ENCODE data around the gene WDR1.
A peak's percentile ranks its signal among the peaks of the same experiment; 100 is the strongest.

WDR1 gene

DNA sequence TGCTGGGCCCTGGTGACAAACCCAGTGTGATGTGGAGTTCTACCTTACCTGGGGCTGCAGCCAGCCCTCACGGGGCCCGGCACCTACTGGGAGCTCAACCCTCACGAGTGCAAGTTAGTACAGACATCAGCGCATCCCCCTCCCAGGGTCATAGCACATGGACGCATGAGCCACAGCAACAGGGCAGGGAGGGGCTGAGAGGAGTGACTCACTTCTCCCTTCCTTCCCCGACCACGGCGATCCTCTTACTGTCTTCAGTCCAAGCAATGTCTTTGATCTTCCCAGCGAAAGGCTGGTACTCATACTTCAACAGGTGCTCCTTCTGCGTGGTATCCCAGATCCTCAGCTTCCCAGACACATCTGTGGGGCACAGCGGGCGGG is 17.8 kb downstream of the WDR1 start:
- no peak for DNase-seq (ENCODE audit: low read depth in 2 of 2)

DNA sequence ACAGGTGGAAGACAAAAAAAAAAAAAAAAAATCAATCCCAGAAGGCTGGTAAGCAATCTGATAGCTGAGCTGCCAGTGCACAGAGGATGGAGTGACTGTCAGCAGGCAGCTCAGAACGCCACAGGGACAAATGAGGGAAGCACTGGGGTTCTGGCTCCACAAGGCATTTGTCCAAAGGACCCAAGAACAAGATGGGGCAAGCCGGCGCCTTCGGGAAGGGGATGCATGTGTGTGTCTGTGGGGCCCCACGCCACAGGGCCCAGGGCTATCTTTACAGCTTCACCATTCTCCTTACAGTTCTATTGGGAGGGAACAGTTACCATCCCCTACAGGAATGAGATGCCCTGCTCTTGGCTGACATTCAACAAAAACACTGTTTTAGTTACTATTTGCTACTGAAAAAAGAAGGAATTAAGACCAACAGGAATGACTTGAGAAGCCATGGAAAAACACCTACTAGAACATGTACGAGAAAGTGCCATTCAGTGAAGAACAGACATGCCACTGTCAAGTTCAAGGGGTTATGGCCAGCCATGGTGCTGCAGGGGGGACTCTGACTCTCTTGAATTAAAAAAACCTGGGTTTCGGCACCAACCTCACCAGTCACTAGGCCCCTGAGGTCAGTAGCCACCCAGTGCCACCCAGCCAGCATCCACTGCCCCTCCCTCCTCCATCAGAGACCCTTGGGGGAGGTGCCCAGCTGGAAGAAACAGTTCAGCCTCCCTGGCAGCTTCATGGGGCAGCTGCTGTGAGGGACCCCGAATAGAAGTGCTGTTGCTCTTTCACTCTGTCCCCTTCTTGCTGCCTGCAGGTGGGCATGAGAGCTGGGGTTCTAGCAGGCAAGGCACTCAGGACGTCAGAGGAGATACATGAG is 18.5 kb downstream of the WDR1 start:
- no peak for DNase-seq (ENCODE audit: low read depth in 2 of 2)

DNA sequence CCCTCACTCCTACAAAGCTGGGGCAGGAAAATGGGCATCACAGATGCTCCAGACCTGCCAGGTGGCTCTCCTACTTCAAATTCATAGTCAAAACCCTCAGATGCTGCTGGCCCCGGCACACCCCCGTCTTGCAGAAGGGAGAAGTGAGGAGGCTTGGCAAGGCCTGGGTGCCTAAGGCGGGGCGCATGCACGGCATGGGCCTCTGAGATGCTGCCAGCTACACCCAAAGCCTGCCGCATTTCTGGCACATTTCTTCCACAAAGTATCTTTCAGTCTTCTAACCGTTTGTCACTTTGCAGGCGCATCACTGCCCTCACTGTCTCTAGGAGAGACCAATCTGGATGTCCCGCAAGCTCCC is 19.6 kb downstream of the WDR1 start:
- no peak for DNase-seq (ENCODE audit: low read depth in 2 of 2)

DNA sequence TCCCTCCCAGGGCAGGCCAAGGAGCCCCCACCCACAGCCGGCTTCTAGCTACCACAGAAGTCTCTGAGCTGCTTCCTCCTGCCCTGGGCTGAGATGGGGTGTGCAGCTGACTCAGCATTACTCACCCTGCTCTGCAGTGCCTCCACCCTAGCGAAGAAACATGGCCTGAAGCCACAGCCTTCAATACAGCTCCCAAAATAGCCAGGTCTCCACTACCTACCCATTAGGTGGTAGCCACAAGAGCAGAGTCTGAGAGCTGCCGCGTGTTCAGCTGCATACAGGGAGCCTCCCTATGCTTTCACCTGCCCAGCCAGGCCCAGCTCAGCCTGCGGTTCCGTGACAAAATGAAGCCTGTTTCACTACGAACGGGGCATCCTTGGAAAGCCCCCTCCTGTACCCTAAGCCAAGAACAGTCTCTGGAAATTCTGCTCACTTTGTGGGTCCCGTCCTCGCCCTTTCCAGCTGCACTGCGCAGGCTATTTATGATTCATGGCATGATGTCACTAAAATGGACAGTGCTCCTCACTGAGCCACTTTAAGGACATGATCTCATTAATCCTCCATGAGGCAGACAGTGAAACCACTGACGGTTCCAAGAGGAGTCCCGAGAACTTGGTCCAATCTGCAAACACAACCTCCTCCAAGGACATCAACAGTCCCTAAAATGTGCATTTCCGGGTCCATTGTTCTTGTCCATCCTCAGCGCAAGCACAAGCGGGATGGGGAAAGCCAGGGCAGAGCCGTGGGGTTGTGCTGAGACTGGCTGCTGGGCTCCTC is 20.2 kb downstream of the WDR1 start:
- DNase-seq (ENCODE audit: low read depth in 2 of 2) = peak; percentile 66 to 83

GRCh38 chr4:10095296-10095991 is 21.2 kb downstream of the WDR1 start:
- DNase-seq (ENCODE audit: low read depth in 2 of 2) = no peak

- DNase-seq (ENCODE audit: low read depth in 2 of 2) = no peak
Observed at GRCh38 chr4:10094841-10095240, 21.8 kb downstream of the WDR1 start.

GRCh38 chr4:10093801-10094552 is 22.6 kb downstream of the WDR1 start:
- no peak for DNase-seq (ENCODE audit: low read depth in 2 of 2)

- no peak for DNase-seq (ENCODE audit: low read depth in 2 of 2)
Observed at GRCh38 chr4:10093271-10093621, 23.4 kb downstream of the WDR1 start.

DNA sequence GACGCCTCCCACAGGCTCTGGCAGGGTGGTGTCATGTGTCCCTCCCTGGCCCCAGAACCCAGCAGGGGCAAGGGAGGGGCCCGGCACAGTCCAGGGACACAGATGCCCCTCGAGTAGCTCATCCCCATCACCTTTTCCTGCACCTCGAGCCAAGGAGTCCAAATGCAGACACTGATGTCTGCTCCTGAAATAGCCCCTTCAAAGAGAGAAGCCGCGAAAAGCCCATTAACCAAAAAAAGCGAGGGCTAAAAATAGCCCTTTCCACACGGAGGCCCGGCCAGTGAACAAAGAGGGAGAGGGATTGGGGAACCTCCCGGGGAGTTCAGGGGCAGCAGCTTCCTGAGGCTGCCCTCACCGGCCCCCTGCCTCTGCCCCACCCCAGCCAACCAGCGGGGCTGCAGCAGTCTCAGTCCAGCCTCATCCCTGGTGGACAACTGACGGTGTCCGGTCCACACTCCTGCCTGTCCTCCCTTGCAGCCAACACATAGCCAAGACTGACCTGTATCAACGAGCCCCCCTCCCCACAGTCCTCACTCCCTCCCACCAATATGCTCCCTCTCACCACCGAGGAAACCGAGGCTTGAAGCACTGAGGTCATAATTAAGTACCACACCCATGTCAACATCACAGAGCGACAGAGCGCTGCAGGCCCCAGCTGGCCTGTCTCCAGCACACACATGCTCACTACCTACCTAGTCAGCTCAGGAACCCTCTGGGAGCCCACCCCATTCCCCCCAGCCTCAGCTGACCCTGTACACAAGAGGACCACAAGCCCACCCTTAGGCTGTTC is 23.9 kb downstream of the WDR1 start:
- DNase-seq (ENCODE audit: low read depth in 2 of 2) = no peak

- no peak for DNase-seq (ENCODE audit: low read depth in 2 of 2)
Observed at GRCh38 chr4:10091531-10092181, 24.9 kb downstream of the WDR1 start.

DNA sequence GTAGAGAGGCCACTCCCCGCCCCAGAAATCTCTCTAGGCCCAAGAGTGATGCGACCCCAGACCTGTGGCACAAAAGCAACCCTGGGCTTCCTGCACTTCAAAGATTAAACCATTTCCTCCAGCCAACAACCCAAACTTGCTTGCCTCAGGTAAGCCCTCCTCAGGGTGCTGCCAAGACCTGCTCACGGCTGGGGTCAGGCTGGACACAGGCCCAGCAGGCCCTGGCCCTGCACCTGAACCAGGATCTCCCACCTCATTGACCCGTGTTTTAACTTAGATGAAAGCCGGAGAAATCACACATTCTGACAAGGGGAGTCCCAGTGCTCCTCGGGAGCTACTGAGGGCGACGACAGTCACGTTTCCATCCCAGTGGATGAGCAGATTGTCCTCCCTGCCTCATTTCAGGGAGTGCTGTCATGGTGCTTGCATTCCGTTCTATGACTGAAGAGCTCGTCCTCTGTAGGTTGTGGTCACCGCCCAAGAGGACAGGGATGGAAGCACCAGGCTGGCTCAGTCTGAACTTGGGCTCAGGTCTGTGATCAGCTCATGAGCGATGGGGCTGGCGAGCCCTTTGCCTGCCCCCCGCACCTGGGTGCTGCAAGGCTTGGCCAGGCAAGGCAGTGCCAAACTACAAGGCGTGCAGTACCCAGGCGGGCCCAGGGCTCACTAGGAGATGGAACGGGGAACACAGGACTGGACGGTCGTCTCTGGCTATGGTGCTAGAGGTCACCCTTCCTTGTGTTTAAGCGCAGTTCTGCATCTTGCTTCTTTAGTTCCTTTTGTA is 25.9 kb downstream of the WDR1 start:
- DNase-seq (ENCODE audit: low read depth in 2 of 2) = no peak

DNA sequence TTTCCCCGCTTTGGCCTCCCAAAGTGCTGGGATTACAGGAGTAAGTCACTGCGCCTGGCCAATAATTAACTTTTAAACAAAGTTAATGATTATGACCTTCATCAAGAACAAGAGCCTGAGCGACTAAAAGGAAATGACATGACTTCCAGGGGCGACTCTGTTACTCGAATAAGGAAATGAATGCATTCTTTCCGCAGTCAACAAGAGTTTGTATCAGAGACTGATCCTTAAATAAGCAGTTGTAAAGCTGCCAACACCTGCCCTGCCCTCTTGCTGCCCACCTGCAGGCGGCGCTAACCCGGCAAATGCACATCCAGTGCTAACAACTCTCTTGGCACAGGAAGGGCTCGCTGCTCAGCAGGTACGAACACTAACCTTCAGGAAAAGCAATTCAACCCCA is 27.3 kb downstream of the WDR1 start:
- DNase-seq (ENCODE audit: low read depth in 2 of 2) = no peak

- no peak for DNase-seq (ENCODE audit: low read depth in 2 of 2)
Observed at GRCh38 chr4:10088135-10089010, 28.2 kb downstream of the WDR1 start.

DNA sequence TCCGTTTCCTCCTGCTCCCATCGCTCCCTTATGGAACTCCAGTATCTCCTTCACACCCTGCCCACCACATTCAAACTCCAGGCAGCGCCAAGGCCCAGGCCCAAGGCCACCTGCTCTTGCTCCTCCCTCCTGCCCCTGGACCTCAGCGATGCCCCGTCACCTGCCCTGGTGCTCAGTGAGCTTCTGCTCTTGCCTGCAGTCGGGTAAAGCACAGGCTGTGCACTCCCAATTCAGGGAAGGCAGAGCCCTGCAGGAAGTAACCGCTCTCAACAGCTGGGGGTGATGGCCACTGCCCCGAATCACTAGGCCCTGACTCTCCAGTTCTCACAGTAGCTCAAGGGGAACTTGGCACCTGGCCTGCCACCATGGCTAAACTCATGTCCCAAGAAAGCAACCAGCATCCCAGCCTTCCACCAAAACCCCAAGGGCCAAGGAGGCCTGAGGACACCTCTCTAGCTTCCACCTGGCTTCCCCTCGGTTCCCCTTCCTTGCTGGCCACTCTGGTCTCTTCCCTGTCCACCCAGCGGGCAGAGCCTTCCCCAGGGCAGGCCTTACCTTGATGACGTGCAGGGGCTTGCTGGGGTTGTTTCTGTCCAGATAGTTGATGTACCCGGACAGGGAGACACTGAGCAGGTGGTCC is 29.3 kb downstream of the WDR1 start:
- no peak for DNase-seq (ENCODE audit: low read depth in 2 of 2)

DNA sequence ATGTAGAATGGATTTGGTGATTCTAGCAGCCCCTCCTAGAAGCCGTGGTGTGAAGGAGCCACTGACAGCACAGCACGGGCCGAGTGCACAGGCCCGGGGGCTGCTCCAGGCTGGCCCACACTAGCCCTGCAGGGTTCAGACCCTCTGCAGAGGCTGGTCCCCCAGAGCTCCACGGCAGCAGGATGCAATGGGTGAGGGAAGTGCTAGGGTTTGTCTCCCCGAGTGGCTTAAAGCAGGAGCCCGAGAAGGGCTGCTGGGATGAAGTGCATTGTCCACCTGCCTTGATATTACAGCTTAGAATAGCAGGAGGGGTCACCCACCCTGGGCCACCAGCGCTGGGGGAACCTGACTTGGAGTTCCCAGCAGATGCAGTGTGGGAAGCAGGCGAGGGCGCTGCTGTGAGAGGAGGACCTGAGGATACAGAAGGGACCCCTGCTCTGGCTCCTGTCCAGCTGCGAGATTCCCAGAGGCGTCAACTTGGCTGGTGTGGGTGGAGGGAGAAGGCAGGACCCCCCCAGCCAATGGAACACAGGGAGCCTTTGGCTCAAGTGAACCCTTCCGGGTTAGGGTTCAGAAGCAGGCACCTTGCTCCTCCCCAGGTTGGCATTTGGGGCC is 30.0 kb downstream of the WDR1 start:
- no peak for DNase-seq (ENCODE audit: low read depth in 2 of 2)

- DNase-seq (ENCODE audit: low read depth in 2 of 2) = no peak
Observed at GRCh38 chr4:10085828-10086505, 30.6 kb downstream of the WDR1 start.

GRCh38 chr4:10085386-10085785 is 31.2 kb downstream of the WDR1 start:
- DNase-seq (ENCODE audit: low read depth in 2 of 2) = no peak
